Subcutaneous abdominal adipose tissue (tissue), 5 donors: Measurements from ENCODE around the gene ZNF573.
A peak's percentile ranks its signal among the peaks of the same experiment; 100 is the strongest.
"Not testable (repeated sequence)": the region's sequence is repeated elsewhere in the genome, so short reads cannot be mapped to it uniquely, and the experiment has no call there.

Experiments
- H3K27ac ChIP-seq: one replicate; pipeline ENCODE4 v1.7.0; 2013; ENCODE audit warnings: low read depth, mild to moderate bottlenecking, inconsistent platforms, low read length, moderate library complexity
- H3K27me3 ChIP-seq, 5 donors: one replicate each; pipeline ENCODE4 v1.7.0; 2013; ENCODE audit warnings: low read length in 5 of 5, inconsistent platforms in 1 of 5; ENCODE audit not compliant: control insufficient read depth in 5 of 5, insufficient read depth in 4 of 5
- H3K36me3 ChIP-seq, 5 donors: one replicate each; pipeline ENCODE4 v1.7.0; 2013; ENCODE audit warnings: low read length in 5 of 5; ENCODE audit not compliant: control insufficient read depth in 5 of 5, insufficient read depth in 5 of 5
- H3K4me1 ChIP-seq, 5 donors: one replicate each; pipeline ENCODE4 v1.7.0; 2013; ENCODE audit warnings: low read length in 5 of 5, mild to moderate bottlenecking in 3 of 5, moderate library complexity in 1 of 5; ENCODE audit not compliant: control insufficient read depth in 5 of 5, insufficient read depth in 5 of 5
- H3K4me3 ChIP-seq, 5 donors: one replicate each; pipeline ENCODE4 v1.7.0; 2013; ENCODE audit warnings: low read length in 5 of 5, low read depth in 1 of 5
- H3K9ac ChIP-seq, 5 donors: one replicate each; pipeline ENCODE4 v1.7.0; 2013; ENCODE audit warnings: low read length in 5 of 5, mild to moderate bottlenecking in 4 of 5, moderate library complexity in 3 of 5
- H3K9me3 ChIP-seq, 5 donors: one replicate each; pipeline ENCODE4 v1.7.0; 2013; ENCODE audit warnings: low read length in 5 of 5; ENCODE audit not compliant: control insufficient read depth in 5 of 5
- donor health status: healthy.
- donor health status: healthy.
- donor health status: healthy.
- donor health status: healthy.
- donor health status: healthy.

ZNF573 gene

DNA sequence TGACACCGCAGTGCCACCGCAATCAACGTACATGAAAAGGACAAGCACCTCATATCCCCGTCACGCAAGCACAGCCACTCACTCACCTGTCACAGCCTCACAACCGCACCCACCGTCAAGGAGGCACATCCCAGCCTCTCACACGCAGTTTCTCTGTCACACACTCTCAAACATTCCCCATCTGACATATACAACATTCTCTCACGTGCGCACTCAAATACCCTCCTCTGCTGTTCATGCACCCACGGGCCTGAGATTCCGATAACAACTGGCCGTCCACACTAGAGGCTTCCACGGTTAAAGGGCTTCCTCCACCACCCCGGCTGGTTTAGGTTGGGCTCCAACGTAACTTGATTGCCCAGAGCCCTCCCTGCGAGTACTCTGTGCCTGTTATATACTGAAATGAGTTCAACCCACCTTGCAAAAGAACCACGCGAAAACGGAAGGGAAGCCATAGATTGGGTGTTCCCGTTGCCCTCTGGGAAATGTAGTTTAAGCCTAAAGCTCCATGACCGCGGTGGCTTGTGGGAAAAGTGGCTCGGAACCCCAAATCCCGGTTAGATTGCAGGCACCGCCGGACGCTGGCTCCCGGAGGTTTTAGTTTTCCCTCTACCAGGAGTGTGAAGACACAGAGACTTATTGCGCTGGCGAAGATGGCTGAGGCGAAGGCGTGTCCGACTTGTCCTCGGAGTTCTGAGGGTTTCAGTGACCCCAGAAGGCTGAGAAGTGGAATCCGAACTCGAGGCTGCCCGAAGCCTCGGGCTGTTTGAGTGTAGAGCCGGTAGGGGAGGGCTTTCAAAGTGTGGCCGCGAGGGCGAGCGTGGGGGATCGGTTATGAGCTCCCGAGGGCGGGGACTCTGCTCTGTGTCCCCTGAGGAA lies at the start of gene ZNF573:
Gene ZNF573 (minus strand): TSS at position 460 of the 879 bp plus-strand sequence. CDS start 5,857 bp downstream, outside the sequence.
- Histone ChIP-seq H3K4me3 (peak within 1 kb of the TSS; percentile 83 to 100 (median 95)), H3K27me3 (no peaks in the 10 kb centered on the region), H3K27ac (peak within 1 kb of the TSS; percentile 77), H3K9ac (peak within 1 kb of the TSS; percentile 78 to 91 (median 85)), H3K36me3 (peaks cover 0 to 2% (median 0%) of the 10 kb centered on the region in 5 donors), H3K9me3 (peaks cover 0 to 9% (median 2%) of the 10 kb centered on the region in 5 donors), H3K4me1 (peaks cover 2 to 17% (median 14%) of the 10 kb centered on the region in 5 donors)

DNA sequence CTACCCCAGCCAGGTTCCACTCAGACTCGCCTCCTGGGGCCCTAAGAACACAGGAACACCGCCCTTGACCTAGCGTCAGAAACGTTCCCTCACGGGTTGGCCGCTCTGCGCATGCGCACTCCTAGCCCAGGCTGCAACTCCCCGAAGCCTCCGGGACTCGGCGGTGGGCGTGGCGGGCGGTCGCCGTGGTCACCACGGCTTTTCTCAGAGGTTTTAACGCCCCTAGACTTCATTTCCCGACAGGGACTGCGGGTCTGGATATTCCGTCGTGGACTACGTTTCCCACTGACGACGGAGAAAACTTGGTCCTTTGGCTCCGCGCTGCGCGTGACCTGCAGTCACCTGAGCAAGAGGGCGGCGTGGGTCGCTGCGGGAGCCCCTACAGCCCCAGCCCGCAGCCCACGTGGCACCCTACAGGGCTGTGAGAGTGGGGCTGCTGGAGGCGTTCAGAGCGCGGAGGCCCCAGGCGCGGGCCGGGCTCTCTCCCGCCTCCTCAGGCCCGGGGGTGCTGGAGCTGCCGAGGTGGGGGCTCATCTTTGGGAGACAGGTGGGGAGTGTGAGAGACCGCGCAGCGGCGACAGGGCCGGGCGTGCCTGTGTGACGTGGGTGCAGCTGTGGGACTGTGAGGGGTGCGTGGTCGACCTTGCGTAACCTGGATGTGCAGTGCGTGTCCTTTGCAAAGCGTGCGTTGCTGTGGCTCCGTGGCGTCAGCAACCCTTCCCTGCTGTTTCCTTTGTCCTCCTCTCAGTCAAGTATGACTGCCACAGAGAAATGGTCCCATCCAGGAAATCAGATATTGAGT lies 38.0 kb upstream of the ZNF573 start:
- Histone ChIP-seq H3K27ac (no peak overlapping the region), H3K4me3 (peak overlapping the region; percentile 79 to 91 (median 83)), H3K9me3 (peaks cover 7 to 20% (median 14%) of the 10 kb centered on the region in 5 donors), H3K9ac (peak overlapping the region; percentile 15 to 78 (median 48)), H3K36me3 (peaks cover 0 to 11% (median 2%) of the 10 kb centered on the region in 5 donors), H3K27me3 (no peaks in the 10 kb centered on the region), H3K4me1 (peaks cover 2 to 17% (median 16%) of the 10 kb centered on the region in 5 donors)

DNA sequence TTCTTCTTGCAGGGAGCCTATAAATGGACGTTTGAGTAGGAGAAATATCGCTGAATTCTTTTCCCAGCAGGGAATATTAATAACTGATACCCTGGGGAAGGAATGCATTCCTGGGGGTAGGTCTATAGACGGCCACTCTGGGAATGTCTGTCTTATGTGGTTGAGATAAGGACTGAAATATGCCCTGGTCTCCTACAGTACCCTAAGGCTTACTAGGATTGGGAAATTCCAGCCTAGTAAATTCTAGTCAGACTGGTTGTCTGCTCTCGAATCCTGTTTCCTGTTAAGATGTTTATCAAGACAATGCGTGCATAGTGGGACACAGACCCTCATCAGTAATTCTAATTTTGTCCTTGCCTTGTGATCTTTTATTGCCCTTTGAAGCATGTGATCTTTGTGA lies 36.2 kb upstream of the ZNF573 start:
- peaks cover 6 to 25% (median 20%) of the 10 kb centered on the region in 5 donors for H3K9me3 ChIP-seq
- H3K4me1 ChIP-seq = peaks cover 2 to 17% (median 16%) of the 10 kb centered on the region in 5 donors
- not testable (repeated sequence) for H3K27me3 ChIP-seq, H3K9ac ChIP-seq, H3K36me3 ChIP-seq, H3K27ac ChIP-seq
- peak overlapping the region in 1 of 5 donors; percentile 4 for H3K4me3 ChIP-seq

DNA sequence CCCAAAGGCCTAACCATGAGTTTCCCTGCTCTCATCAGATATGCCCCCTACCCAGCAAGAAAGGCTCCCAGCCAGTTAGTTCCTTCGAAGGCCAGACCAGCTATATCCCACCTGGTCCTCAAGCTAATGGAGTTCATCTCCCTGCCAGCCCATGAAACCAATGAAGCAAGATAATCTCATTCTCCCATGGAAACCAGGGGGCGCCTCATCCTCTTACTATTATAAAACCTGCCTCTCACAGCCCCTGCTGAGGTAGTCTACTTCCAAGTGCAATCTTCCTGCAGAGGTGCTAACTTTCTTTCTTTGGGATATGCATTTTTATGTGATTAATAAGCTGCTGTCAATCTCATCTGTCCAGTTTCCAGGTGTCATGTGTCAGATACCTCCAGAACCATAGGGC lies 34.0 kb upstream of the ZNF573 start:
- Histone ChIP-seq H3K36me3 (peaks cover 0 to 4% (median 0%) of the 10 kb centered on the region in 5 donors), H3K4me1 (peaks cover 2 to 17% (median 16%) of the 10 kb centered on the region in 5 donors), H3K4me3 (no peak overlapping the region), H3K27ac (no peak overlapping the region), H3K9ac (no peak overlapping the region), H3K9me3 (peaks cover 10 to 38% (median 24%) of the 10 kb centered on the region in 5 donors), H3K27me3 (no peaks in the 10 kb centered on the region)

DNA sequence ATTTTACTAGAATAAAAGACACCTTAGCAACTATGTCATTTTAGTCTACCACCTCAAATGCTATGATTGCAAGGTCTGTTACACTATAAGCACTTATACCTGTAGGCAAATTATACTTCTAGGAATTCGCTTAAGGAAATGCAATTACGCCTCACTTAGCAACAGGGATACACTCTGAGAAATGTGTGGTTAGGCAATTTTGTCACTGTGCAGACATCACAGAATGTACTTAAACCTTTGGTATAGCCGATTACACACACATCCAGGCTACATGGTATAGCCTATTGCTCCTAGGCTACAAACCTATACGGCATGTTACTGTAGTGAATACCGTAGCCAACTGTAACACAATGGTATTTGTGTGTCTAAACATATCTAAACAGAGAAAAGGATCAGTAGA lies 30.0 kb upstream of the ZNF573 start:
- H3K9me3 ChIP-seq = peaks cover 32 to 65% (median 40%) of the 10 kb centered on the region in 5 donors
- H3K27ac ChIP-seq = no peak overlapping the region
- H3K9ac ChIP-seq = no peak overlapping the region
- H3K36me3 ChIP-seq = peaks cover 0 to 4% (median 0%) of the 10 kb centered on the region in 5 donors
- no peaks in the 10 kb centered on the region for H3K27me3 ChIP-seq
- H3K4me3 ChIP-seq = peak overlapping the region in 3 of 5 donors; percentile 1 to 44 (median 41)
- no peaks in the 10 kb centered on the region for H3K4me1 ChIP-seq

DNA sequence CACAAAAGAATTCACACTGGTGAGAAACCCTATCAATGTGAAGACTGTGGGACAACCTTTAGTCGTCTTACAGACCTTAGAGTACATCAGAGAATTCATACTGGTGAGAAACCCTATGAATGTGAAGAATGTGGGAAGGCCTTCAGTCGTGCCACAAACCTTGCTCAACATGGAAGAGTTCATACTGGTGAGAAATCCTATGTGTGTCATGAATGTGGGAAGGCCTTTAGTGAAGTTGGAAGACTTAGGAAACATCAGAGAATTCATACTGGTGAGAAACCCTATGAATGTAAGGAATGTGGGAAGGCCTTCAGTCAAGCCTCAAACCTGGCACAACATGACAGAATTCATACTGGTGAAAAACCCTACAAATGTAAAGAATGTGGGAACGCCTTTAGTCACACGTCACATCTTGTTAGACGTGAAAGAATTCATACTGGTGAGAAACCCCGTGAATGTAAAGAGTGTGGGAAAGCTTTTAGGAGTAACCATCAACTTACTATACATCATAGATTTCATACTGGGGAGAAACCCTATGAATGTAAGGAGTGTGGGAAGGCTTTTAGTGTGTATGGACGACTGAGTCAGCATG lies 24.0 kb upstream of the ZNF573 start:
- peaks cover 54 to 86% (median 72%) of the 10 kb centered on the region in 5 donors for H3K9me3 ChIP-seq

DNA sequence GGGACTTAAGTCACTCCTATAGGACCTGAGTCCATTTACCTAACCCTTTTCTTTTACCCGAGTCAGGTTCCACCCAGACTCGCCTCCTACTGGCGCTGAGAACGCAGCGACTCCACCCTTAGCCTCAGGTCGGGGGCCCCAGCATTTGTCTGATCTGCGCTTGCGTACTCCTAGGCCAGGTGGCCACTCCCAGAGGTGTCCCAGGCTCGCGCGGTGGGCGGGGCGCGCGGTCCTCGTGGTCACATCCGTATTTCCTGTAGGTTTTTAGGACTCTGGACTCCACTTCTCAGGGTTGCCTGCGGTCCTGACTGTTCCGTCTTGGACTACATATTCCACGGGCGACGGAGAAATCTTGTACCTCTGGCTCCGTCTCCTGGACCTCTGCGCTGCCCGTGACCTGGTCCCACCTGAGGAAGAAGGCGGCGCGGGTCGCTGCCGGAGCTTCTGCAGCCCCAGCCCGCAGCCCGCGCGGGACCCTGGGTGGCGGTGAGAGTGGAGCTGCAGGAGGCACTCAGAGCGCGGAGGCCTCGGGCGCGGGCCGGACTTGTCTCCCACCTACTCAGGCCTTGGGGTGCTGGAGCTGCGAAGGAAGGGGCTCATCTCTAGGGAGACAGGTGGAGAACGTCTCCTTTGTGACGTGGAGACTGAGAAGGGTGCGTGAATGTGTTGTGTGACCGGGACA lies 11.0 kb upstream of the ZNF573 start:
- peaks cover 0 to 3% (median 0%) of the 10 kb centered on the region in 5 donors for H3K36me3 ChIP-seq
- H3K9me3 ChIP-seq = peaks cover 12 to 65% (median 47%) of the 10 kb centered on the region in 5 donors
- H3K27me3 ChIP-seq = no peaks in the 10 kb centered on the region
- no peak overlapping the region for H3K27ac ChIP-seq
- H3K4me3 ChIP-seq = peak overlapping the region in 2 of 5 donors; percentile 33 to 50
- no peaks in the 10 kb centered on the region for H3K4me1 ChIP-seq
- no peak overlapping the region for H3K9ac ChIP-seq

More for the DNA sequence above, 24.0 kb upstream of the ZNF573 start:
- Histone ChIP-seq H3K36me3 (peaks cover 0 to 3% (median 0%) of the 10 kb centered on the region in 5 donors), H3K9ac (peak overlapping the region in 1 of 5 donors; percentile 56), H3K4me1 (peaks cover 0 to 3% (median 0%) of the 10 kb centered on the region in 5 donors), H3K27me3 (no peaks in the 10 kb centered on the region), H3K27ac (no peak overlapping the region), H3K4me3 (peak overlapping the region in 4 of 5 donors; percentile 22 to 43 (median 36))

DNA sequence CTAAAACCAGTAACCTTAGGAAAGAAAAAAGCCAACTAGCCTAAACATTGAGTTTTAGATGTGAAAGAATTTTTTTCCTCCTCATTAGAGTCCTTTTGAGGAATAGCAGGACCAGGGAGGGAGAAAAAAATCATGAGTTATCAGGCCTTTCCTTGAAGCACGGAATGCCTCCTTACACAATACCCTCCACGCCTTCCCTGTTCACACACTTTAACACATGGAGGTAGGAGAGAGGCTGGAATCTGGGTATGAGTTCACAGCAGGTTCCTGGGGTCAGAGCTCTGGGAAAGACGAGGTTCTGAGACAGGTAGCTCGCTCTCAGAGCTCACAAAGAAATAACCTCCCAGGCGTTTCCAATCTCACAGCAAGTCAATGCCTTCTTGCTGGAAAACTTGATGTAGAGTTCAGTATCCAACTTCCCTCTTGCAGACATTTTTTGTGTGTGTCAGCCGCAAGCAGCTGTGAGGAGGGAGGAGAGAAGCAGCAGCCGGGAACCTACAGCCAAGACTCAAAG lies 716 bp downstream of the ZNF573 start:
- Histone ChIP-seq H3K36me3 (no peaks in the 10 kb centered on the region), H3K9ac (peak overlapping the region; percentile 78 to 91 (median 85)), H3K27me3 (no peaks in the 10 kb centered on the region), H3K4me1 (peaks cover 2 to 17% (median 14%) of the 10 kb centered on the region in 5 donors), H3K9me3 (peaks cover 0 to 6% (median 2%) of the 10 kb centered on the region in 5 donors), H3K27ac (peak overlapping the region; percentile 77), H3K4me3 (peak overlapping the region; percentile 83 to 100 (median 95))

DNA sequence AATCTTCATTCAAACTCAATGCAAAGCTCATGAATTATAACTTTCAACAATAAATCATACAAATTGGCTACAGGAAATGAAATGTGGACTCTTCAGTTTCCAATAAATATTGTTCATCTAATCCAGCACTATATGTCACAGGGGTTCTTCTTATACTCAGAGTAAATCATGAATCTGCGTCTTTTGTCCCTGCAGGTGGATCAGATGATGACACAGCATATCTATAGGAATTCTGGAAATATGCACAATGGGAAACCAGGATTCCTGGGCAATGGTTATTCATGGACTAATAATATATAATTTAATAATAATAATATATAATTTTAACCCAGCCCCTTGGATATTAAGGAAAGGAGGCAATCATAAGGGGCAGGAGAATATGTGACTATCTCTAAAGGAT lies 8.4 kb downstream of the ZNF573 start:
- Histone ChIP-seq H3K36me3 (peaks cover 19 to 38% (median 34%) of the 10 kb centered on the region in 5 donors), H3K9ac (no peak overlapping the region), H3K4me3 (no peak overlapping the region), H3K9me3 (peaks cover 0 to 2% (median 0%) of the 10 kb centered on the region in 5 donors), H3K27me3 (no peaks in the 10 kb centered on the region), H3K27ac (no peak overlapping the region), H3K4me1 (no peaks in the 10 kb centered on the region)
